Peyer's patch (tissue), 4 donors: ENCODE data around the gene MOB3B.

Experiments
- CTCF ChIP-seq, 6 experiments: fragments of 450-650 bp in 4 of 6; fragments of 200-600 bp in 2 of 6; sonication (generic) in 1 of 6; IDR thresholded peaks; one replicate each; pipeline ENCODE4 v1.5.1; 2017 to 2019; ENCODE audit warnings: antibody characterized with exemption in 6 of 6, mild to moderate bottlenecking in 3 of 6, moderate library complexity in 1 of 6
- POLR2A ChIP-seq, 2 donors: fragments of 450-650 bp; IDR thresholded peaks; one replicate each; pipeline ENCODE4 v1.5.1; 2017; ENCODE audit warnings: antibody characterized with exemption in 2 of 2, mild to moderate bottlenecking in 2 of 2, moderate library complexity in 2 of 2

GRCh38 chr9:27462434-27462833 lies 67.2 kb downstream of the MOB3B start:
- TF ChIP-seq CTCF (IDR thresholded peaks at IDR 0.05) (no peak), POLR2A (IDR thresholded peaks at IDR 0.05) (no peak)
